ENCODE results near the gene TRAPPC10.

The TRAPPC10 gene

DNA sequence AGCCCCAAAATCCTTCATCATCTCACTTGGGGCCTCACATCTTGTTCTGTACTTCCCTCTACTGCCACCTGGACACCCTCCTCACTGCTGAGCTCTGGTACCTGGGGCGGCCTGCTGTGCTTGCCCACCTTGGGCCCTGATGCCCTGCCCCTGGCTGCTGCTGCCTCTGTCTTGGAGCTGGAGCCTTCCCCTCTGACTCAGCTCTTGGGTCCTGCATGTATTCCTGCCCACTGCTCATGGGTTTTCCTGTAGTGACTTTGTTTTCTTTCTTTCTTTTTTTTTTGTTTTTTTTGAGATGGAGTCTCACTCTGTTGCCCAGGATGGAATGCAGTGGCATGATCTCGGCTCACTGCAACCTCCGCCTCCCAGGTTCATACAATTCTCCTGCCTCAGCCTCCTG lies 37.5 kb downstream of the TRAPPC10 start:
- TF ChIP-seq, protein P1, sequence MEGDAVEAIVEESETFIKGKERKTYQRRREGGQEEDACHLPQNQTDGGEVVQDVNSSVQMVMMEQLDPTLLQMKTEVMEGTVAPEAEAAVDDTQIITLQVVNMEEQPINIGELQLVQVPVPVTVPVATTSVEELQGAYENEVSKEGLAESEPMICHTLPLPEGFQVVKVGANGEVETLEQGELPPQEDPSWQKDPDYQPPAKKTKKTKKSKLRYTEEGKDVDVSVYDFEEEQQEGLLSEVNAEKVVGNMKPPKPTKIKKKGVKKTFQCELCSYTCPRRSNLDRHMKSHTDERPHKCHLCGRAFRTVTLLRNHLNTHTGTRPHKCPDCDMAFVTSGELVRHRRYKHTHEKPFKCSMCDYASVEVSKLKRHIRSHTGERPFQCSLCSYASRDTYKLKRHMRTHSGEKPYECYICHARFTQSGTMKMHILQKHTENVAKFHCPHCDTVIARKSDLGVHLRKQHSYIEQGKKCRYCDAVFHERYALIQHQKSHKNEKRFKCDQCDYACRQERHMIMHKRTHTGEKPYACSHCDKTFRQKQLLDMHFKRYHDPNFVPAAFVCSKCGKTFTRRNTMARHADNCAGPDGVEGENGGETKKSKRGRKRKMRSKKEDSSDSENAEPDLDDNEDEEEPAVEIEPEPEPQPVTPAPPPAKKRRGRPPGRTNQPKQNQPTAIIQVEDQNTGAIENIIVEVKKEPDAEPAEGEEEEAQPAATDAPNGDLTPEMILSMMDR (IDR thresholded peaks at IDR 0.05; ENCODE audit: low read depth, low read length): no peak
- H3K4me3 ChIP-seq (ENCODE audit: low read depth, low read length): no peak overlapping the region

DNA sequence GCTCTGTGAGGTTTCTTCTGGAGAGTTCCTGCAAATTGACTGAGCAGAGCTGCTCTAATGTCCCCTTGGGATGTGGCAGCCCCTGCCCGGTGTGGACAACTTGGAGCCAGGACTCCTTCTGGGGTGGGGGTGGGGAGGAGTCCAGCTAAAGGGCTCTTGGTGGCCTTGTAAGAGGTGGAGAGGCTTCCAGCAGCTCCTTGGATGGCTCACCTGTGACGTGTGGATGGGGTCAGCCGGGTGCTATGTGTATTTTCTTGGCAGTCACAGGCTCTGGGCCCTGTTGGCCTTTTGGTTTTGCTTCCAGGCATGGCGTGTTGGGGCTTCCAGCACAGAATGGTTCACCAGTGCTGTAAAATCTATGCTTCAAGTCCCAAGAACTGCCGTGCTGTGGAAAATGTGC lies 38.2 kb downstream of the TRAPPC10 start:
- no peak overlapping the region for H3K4me3 ChIP-seq (ENCODE audit: low read depth, low read length)

DNA sequence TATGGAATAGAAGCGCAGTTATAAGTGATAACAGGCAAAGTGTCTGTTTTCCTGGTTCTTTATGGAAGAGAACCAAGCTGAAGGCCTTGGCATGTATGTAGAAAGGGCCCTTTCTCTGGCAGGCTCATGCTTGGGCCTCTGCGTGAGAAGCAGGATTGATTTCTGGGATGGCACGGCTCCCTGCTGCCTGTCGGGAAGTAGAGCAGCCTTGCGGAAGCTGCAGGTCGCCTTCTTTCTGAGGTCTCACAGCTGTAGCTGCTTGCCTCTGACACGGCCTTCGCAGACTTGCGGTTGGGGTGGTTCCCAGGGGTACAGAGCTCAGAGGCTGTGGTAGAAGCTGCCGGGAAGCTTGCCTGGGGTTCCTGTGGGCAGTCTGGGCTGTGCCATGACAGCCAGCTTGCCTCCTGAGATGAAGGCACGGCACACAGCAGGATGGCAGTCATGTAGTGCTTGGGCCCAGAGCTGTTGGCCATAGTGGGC lies 39.4 kb downstream of the TRAPPC10 start:
- TF ChIP-seq, protein P1 (IDR thresholded peaks at IDR 0.05; ENCODE audit: low read depth, low read length): no peak
- H3K4me3 ChIP-seq (ENCODE audit: low read depth, low read length): no peak overlapping the region

More for the DNA sequence above, 38.2 kb downstream of the TRAPPC10 start:
- TF ChIP-seq, protein P1 (IDR thresholded peaks at IDR 0.05; ENCODE audit: low read depth, low read length): no peak

DNA sequence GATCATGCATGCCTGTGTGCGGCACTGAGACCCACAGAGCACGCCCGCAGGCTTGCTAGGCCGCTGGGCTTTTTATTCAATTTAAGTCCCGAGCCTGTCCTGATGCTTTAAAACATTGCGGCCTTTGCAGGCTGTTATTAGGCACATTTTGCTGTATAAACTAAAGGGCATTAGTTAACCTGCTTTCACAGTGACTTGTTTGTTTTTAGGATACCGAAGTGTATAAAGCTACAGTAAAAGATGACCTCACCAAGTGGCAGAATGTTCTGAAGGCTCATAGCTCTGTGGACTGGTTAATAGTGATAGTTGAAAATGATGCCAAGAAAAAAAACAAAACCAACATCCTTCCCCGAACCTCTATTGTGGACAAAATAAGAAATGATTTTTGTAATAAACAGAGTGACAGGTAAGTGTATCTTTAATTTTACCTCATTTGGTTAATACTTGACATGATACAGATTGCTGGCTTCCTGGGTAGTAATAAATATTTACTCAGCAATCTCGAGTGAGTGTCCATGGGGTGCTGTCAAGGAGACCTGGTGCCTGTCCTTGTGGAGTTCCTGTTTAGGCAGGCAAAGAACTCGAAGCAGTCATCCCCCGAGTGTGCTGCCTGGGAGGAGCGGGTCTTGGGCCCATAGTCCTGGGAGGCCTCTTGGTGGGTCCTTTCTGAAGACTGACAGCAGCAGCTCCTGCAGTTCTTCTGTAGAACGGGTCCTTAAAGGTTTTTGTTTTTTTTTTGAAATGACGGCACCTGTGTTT lies 40.1 kb downstream of the TRAPPC10 start:
- no peak overlapping the region for H3K4me3 ChIP-seq (ENCODE audit: low read depth, low read length)

DNA sequence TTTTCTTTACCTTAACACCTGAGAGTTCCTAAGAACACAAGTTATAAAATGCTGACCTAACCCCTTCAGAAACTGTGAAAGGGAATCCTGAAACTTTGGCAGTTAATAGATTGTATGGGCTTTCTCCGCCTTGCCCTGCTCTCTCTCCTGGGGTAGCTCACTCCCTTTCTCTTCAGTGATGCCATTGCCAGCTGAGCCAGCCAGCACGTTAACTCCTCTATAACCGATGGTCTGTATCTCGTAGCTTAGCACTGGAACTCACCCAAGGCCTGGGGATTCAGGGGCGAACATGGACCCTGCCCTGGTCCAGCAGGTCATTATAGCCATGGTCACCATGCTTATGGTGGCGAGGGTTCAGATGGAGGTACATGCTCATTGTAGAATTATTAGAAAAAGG lies 40.7 kb downstream of the TRAPPC10 start:
- TF ChIP-seq, protein P1 (IDR thresholded peaks at IDR 0.05; ENCODE audit: low read depth, low read length): no peak
- no peak overlapping the region for H3K4me3 ChIP-seq (ENCODE audit: low read depth, low read length)

More for the DNA sequence above, 40.1 kb downstream of the TRAPPC10 start:
- TF ChIP-seq, protein P1 (IDR thresholded peaks at IDR 0.05; ENCODE audit: low read depth, low read length): no peak

DNA sequence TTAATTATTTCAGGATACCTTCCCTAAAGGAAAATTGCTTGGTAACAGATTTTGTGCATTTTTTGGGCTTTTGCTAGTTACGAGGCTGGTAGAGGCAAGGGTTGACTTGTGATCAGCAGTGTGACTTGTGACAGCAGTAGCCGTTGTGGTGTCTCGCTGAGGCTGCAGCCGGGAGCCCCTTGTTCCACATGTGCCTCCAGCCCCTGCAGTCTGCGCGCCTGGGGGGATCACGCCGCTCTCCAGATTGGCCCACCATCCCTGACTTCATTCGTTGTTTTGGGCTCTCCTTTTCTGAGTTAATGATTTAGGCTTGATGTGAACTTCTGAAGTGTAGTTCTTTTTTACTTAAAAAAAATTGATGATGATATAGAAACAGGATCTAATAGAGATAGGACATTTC lies 41.5 kb downstream of the TRAPPC10 start:
- no peak overlapping the region for H3K4me3 ChIP-seq (ENCODE audit: low read depth, low read length)
- TF ChIP-seq, protein P1 (IDR thresholded peaks at IDR 0.05; ENCODE audit: low read depth, low read length): no peak

DNA sequence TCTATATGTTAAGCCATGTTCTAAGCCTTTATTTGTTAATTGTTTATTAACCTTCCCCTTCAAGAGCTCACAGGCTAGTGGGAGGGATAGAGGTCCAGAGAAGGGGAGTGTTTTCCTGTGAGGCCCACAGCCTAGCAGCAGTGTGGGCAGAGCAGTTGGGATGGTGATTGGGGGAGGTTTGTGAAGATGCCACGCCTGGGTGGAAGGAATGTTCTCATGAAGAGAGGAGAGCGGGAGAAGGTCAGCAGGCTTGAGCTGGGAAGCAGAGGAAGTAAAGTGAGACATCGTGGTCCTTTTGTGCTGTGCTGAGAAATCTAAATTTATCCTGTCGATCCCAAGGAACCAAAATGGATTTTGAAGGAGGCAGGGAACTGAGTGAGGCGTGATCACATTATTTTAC lies 42.6 kb downstream of the TRAPPC10 start:
- TF ChIP-seq, protein P1 (IDR thresholded peaks at IDR 0.05; ENCODE audit: low read depth, low read length): no peak
- no peak overlapping the region for H3K4me3 ChIP-seq (ENCODE audit: low read depth, low read length)

All from WI38 (cell line).